Pons (tissue), 1 donor: Measurements from ENCODE around the gene CCDC15.

Source experiments
- DNase-seq: peaks from one replicate; pipeline ENCODE4 v3.0.0-alpha.2; 2016; ENCODE audit warnings: low spot score

Gene CCDC15, protein sequence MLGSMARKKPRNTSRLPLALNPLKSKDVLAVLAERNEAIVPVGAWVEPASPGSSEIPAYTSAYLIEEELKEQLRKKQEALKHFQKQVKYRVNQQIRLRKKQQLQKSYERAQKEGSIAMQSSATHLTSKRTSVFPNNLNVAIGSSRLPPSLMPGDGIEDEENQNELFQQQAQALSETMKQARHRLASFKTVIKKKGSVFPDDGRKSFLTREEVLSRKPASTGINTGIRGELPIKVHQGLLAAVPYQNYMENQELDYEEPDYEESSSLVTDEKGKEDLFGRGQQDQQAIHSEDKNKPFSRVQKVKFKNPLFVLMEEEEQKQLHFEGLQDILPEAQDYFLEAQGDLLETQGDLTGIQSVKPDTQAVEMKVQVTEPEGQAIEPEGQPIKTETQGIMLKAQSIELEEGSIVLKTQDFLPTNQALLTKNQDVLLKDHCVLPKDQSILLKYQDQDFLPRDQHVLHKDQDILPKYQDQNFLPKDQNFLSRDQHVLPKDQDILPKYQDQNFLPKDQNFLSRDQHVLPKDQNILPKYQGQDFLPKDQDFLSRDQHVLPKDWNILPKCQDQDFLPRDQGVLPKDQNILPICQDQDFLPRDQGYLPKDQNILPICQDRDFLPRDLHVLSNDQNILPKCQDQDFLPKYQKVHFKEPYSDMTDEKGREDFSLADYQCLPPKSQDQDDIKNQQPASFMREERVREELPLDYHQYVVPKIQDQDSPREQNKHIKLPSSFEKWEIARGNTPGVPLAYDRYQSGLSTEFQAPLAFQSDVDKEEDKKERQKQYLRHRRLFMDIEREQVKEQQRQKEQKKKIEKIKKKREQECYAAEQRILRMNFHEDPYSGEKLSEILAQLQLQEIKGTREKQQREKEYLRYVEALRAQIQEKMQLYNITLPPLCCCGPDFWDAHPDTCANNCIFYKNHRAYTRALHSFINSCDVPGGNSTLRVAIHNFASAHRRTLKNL

DNA sequence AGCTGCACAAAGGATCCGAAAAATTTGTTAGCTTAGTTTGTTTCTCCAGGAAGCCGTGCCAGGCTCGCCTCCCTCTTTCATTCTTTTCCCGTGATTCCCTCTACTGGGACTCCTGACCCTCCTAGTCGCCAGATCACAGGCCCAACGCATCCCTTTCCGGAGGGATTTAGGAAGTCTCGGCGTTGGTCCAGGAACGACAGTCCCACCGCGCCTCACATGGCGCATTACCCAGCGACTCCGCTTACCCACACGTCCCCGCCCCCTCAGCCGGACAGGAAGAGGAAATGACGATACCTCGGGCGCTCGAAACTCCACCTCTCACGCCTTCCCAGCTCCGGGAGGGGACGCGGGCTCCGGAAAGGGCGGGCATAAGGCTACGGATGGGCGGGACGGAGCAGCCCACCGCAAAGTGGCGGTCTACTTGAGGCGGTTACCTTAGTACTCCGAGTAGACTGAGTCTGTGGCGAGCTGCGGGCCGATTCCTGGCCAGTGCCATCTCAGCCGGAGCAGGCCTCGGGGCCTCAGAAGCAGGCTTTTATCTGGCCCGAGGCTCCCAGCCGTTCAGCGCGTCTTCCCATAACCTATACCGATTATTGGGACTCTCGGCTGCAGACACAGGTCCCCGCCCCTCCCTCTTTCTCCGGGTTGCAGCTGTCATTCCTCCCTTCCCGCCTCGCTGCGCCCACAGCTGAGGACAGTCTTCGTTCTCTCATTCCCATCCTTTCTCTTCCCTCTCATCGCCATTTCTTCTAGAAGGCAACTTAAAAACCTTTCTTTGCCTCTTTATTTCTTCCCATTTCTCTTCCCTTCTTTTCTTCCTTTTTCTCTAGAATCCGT is at the start of gene CCDC15:
Gene CCDC15, plus strand, starts transcription at position 450 of the 837 bp plus-strand sequence. CDS start 531 bp downstream, outside the sequence.
- DNase-seq = peak; percentile 99

DNA sequence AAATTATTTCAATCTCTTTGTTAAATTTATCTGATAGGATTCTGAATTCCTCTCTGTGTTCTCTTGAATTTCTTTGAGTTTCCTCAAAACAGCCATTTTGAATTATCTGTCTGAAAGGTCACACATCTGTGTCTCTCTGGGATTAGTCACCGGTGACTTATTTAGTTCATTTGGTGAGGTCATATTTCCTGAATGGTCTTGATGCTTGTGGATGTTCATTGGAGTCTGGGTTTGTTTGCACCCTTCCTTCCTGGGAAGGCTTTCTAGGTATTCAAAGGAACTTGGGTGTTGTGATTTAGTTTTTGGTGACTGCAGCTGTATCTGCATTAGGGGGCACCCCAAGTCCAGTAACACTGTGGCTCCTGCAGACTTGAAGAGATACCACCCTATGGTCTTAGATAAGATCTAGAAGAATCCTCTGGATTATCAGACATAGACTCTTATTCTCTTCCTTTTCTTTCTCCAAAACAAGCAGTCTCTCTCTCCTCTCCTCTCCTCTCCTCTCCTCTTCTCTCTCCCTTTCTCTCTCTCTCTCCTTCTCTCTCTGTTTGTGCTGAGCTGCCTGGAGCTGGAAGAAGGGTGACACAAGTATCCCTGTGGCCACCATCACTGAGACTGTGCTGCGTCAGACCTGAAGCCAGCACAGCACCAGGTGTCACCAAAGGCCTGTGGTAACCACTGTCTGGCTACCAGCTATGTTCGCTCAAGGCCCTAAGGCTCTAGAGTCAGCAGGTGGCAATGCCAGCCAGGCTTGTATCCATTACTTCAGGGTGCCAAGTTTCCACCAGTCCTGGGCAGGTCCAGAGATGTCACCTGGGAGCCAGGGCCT is 38.2 kb upstream of the CCDC15 start:
- no peak for DNase-seq

- DNase-seq = no peak
Observed at GRCh38 chr11:124916370-124916710, 37.7 kb upstream of the CCDC15 start.

GRCh38 chr11:124917115-124917637 is 36.8 kb upstream of the CCDC15 start:
- peak; percentile 97 for DNase-seq

DNA sequence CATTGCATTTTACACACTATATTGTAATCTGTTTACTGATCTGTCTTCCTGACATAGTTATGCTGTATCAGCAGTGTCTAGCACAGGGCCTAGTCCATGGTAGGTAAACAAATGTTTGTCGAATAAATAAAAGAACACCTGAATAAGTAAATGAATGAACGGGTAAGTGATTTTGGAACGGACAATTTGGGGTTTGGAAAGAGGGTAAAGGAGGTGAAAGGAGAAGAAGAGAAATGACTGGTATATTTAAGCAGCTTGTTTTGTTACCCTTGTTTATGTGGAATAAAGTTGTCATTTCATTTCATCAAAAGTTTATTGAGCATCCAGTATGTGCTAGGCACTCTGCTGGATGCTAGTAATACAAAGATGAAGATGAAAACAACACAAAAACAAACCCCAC is 35.1 kb upstream of the CCDC15 start, which contains the start of gene HEPN1:
Gene HEPN1, plus strand, starts transcription at position 301 of the 400 bp plus-strand sequence.
- no peak for DNase-seq

DNA sequence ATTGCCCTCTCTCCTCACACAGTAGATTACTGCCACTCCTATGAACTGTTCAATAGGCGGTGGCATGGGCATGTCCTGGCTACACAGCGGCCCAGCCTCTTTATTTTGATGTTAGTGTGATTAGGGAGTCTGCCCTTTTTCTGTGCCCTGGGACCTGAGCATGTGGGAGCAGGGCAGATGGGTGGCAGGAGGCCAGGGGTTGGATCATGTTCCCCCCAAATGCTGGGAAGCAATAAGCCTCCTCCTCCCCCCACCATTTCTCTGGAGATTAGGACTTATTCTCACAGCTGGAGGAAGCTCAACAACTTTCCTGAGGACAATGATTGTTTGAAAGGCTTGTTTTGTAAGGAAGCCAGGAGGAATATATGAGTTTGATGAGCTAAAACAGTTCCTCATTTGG is 34.1 kb upstream of the CCDC15 start:
- DNase-seq = peak; percentile 79

DNA sequence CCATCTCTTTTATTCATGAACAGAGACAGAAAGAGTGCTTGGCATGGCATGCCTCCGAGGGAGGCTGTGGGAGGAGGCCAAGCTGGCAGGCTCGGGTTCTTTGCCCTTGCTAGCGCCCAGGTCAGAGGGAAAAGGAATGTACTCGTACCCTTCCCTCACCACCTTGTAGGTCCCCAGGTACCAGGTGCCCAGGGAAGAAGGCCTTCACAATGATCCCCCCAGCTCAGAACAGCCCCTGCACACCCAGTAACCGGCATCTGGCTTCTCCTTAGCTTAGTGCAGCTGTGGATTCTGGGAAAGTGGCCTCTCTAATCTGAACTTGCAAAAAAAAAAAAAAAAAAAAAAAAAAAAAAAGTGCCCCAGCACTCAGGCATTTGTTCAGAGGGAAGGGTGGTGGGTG is 33.6 kb upstream of the CCDC15 start:
- no peak for DNase-seq

DNA sequence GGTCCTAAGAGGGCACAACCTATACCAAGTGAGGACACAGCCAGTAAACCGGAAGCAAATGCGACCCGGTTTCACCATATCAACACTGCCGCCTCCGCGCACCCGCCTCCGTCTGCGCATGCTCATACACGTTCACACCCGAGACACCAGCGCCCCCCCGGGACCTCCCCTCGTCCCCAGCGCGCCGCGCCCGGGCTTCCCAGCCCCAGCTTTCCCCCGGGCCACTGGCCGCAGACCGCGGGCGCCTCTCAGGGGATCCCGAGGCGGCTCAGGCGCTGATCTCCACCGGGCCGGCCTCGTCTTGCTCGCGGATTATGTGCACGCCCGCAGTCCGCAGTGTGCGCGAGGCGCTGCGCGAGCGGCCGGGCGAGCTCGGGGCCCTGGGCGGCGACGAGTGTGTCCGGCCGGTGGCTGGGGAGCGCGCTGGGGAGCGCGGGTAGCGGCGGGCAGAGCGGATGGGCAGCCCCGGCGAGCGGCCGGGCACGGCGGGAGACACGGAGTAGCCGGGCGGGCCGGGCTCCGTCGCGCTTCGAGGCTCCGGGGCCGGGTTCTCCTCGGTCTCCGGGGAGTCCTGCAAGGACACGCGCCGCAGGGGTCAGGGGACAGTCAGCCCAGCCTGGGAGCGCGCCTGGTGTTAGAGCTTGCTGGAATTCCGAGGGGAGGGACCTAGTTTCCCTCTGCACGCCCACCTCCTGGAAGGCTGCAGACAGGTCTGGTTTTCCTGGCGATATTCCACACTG is 33.0 kb upstream of the CCDC15 start:
- DNase-seq = no peak

GRCh38 chr11:124922831-124923230 is 31.2 kb upstream of the CCDC15 start:
- DNase-seq = no peak

GRCh38 chr11:124923296-124923695 is 30.7 kb upstream of the CCDC15 start:
- DNase-seq = no peak

GRCh38 chr11:124928942-124929665 is 24.9 kb upstream of the CCDC15 start:
- no peak for DNase-seq

DNA sequence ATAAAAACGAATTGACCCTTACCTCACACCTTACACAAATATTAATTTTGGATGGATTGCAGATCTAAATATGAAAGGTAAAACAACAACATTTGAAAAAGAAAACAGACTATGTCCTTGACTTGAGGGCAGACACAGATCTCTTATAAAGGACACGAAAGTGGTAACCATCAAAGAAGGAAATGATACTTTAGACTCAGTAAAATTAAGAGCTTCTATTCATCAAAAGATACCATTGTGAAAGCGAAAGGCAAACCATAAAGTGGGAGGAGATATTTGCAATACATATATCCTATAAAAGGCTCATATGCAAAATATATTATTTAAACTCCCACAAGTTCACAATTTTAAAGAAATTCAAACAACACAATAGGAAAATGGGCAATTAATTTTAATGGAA is 23.2 kb upstream of the CCDC15 start:
- no peak for DNase-seq

DNA sequence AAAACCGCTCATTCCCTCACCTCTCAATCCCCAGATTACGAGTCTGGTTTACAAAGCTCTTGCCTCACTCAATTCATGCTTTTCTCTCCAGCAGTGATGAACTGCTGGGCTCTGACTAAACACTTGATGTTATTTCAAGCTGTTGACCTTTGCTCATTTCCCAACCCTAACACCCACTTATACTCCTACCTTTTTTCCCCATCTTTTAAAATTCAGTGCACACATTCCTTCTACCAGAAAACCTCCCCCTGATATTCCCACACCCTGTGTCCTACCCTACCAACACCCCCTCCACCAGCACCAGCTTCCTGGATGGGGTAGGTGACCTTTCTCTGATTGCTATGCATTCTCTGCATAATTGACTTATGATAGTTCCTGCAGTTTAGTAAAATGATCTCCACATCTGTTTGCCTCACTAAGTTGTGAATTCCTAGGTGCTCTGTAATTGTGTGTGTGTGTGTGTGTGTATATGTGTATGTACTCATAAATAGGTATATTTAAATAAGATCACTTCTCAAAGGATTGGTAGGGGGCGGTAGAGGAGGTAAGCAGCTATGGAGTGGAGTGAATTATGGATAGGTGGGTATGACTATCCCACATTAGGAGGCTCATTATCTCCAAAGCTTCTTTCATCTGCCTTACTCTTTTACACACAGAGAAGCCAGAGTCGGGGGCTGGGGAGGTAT is 19.0 kb upstream of the CCDC15 start:
- DNase-seq = no peak

- peak; percentile 99 for DNase-seq
Observed at GRCh38 chr11:124935548-124936514, 18.2 kb upstream of the CCDC15 start, which contains the start of gene HEPACAM. HEPACAM (minus strand) TSS chr11:124936047; CDS start chr11:124936006, 41 bp downstream.

GRCh38 chr11:124937336-124937935 is 16.6 kb upstream of the CCDC15 start:
- no peak for DNase-seq

- DNase-seq = no peak
Observed at GRCh38 chr11:124938206-124938765, 15.7 kb upstream of the CCDC15 start.

- no peak for DNase-seq
Observed at GRCh38 chr11:124938970-124939369, 15.0 kb upstream of the CCDC15 start.
